ENCODE results near the gene BTNL8.

DNA sequence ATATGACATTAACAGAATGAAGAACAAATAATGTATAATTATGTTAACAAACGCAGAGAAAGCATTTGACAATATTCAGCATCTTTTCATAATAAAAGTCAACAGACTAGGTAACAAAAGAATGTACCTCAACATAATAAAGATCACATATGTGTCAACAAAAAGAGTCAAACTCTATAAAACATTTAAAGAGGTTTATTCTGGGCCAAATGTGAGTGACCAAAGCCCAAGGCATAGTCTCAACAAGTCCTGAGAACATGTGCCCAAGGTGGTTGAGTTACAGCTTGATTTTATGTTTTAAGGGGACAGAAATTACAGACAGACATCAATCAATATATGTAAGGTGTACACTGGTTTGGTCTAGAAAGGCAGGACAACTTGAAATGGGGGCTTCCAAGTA is 19.4 kb downstream of the BTNL8 start:
- TF ChIP-seq CTCF (IDR thresholded peaks at IDR 0.05) (no peak), POLR2A (IDR thresholded peaks at IDR 0.05) (no peak)
